CD14-positive monocyte (primary cell): ENCODE results near the gene PTGIR. TPM values are rescaled to one million over a fixed set of nuclear protein-coding genes. Genes with fewer than 3 reads are reported as not detected.
A peak's percentile ranks its signal among the peaks of the same experiment; 100 is the strongest.

ENCODE experiments used
- DNase-seq, 3 donors: peaks; one replicate each; pipeline ENCODE4 v3.0.0-alpha.2; 2011 to 2022
- H2AFZ ChIP-seq: 2 replicates; pipeline ENCODE4 v1.6.0; 2012; ENCODE audit warnings: mild to moderate bottlenecking, low read depth, low read length, inconsistent platforms; ENCODE audit not compliant: insufficient read depth, poor library complexity, severe bottlenecking
- H3K27ac ChIP-seq, 2 donors: 1 replicate in 1 of 2; 2 replicates in 1 of 2; pipeline ENCODE4 v1.5.1; 2012 to 2013; ENCODE audit warnings: low read length in 2 of 2, control low read depth in 1 of 2, inconsistent platforms in 1 of 2, low read depth in 1 of 2, mild to moderate bottlenecking in 1 of 2
- H3K27me3 ChIP-seq, 2 donors: one replicate each; pipeline versions ENCODE4 v1.6.0 to v1.6.1; 2011 to 2013; ENCODE audit warnings: low read length in 2 of 2; ENCODE audit not compliant: control insufficient read depth in 2 of 2, insufficient read depth in 2 of 2
- H3K36me3 ChIP-seq, 2 donors: replicated peaks in 1 of 2; 1 replicate in 1 of 2; 2 replicates in 1 of 2; pipeline versions ENCODE4 v1.5.1 to v1.6.1; 2012 to 2013; ENCODE audit warnings: low read length in 2 of 2, control low read depth in 1 of 2, inconsistent platforms in 1 of 2, mild to moderate bottlenecking in 1 of 2; ENCODE audit not compliant: insufficient read depth in 2 of 2, control insufficient read depth in 1 of 2
- H3K4me1 ChIP-seq, 2 donors: 1 replicate in 1 of 2; 2 replicates in 1 of 2; pipeline versions ENCODE4 v1.5.1 to v1.6.1; 2012 to 2013; ENCODE audit warnings: low read length in 2 of 2, control low read depth in 1 of 2, inconsistent platforms in 1 of 2, mild to moderate bottlenecking in 1 of 2, moderate library complexity in 1 of 2; ENCODE audit not compliant: insufficient read depth in 2 of 2, control insufficient read depth in 1 of 2
- H3K4me2 ChIP-seq: replicated peaks from 2 replicates; pipeline ENCODE3; 2012; ENCODE audit warnings: low read length, moderate library complexity, mild to moderate bottlenecking; ENCODE audit not compliant: poor library complexity, severe bottlenecking; ENCODE audit errors: extremely low read depth
- H3K4me3 ChIP-seq, 3 experiments: fragments of 200-600 bp in 1 of 3; sonication (generic) in 1 of 3; replicated peaks in 1 of 3; 1 replicate in 2 of 3; 2 replicates in 1 of 3; pipeline ENCODE4 v1.5.1; 2011 to 2013; ENCODE audit warnings: low read length in 3 of 3, mild to moderate bottlenecking in 3 of 3, control low read depth in 2 of 3, low read depth in 2 of 3, inconsistent platforms in 1 of 3, moderate library complexity in 1 of 3
- H3K79me2 ChIP-seq: 2 replicates; pipeline ENCODE4 v1.6.0; 2012; ENCODE audit warnings: mild to moderate bottlenecking, control low read depth, inconsistent platforms, low read length, moderate library complexity; ENCODE audit not compliant: insufficient read depth
- H3K9ac ChIP-seq: 2 replicates; pipeline ENCODE4 v1.6.0; 2017; ENCODE audit warnings: low read length, mild to moderate bottlenecking; ENCODE audit not compliant: insufficient read depth, poor library complexity, severe bottlenecking
- H3K9me3 ChIP-seq, 2 donors: replicated peaks in 1 of 2; 1 replicate in 1 of 2; 2 replicates in 1 of 2; pipeline versions ENCODE4 v1.5.1 to v1.6.1; 2012 to 2013; ENCODE audit warnings: low read length in 2 of 2, control low read depth in 1 of 2; ENCODE audit not compliant: control insufficient read depth in 1 of 2, insufficient read depth in 1 of 2
- H4K20me1 ChIP-seq: 2 replicates; pipeline ENCODE4 v1.6.0; 2012; ENCODE audit warnings: mild to moderate bottlenecking, low read length, control low read depth, moderate library complexity; ENCODE audit not compliant: insufficient read depth
- H3K27ac Mint-ChIP-seq, 7 donors: one replicate each; pipeline ENCODE4 v1.8.0; 2020; ENCODE audit warnings: mild to moderate bottlenecking in 7 of 7, mixed read lengths in 7 of 7, moderate library complexity in 6 of 7, inconsistent platforms in 2 of 7
- H3K27me3 Mint-ChIP-seq, 3 donors: one replicate each; pipeline ENCODE4 v1.8.0; 2021 to 2022; ENCODE audit warnings: low read depth in 3 of 3, mild to moderate bottlenecking in 3 of 3, mixed read lengths in 3 of 3, moderate library complexity in 3 of 3, inconsistent platforms in 1 of 3
- H3K36me3 Mint-ChIP-seq, 2 donors: one replicate each; pipeline ENCODE4 v1.8.0; 2020; ENCODE audit warnings: mixed read lengths in 2 of 2, inconsistent platforms in 1 of 2, mild to moderate bottlenecking in 1 of 2
- H3K4me1 Mint-ChIP-seq: one replicate; pipeline ENCODE4 v1.8.0; 2020; ENCODE audit warnings: mild to moderate bottlenecking, mixed read lengths
- H3K4me3 Mint-ChIP-seq, 2 donors: one replicate each; pipeline ENCODE4 v1.8.0; 2020; ENCODE audit warnings: mild to moderate bottlenecking in 2 of 2, mixed read lengths in 2 of 2, moderate library complexity in 1 of 2
- H3K9me3 Mint-ChIP-seq, 7 donors: one replicate each; pipeline ENCODE4 v1.8.0; 2020 to 2022; ENCODE audit warnings: mixed read lengths in 7 of 7, mild to moderate bottlenecking in 6 of 7, moderate library complexity in 6 of 7, inconsistent platforms in 2 of 7
- CTCF ChIP-seq: fragments of 200-600 bp; IDR thresholded peaks from one replicate; pipeline ENCODE4 v1.8.0; 2022; ENCODE audit warnings: antibody characterized with exemption, mild to moderate bottlenecking
- WGBS: methylation state at CpG from one replicate; pipeline ENCODE4 v1.1.5; 2013; ENCODE audit warnings: missing lambda C conversion rate; ENCODE audit not compliant: insufficient coverage; 5-methylcytosine and 5-hydroxymethylcytosine counted together
- intact Hi-C, 2 donors: fragments of 100-400 bp; cut with micrococcal nuclease; formaldehyde crosslinking; loops; one replicate each; pipeline versions ENCODE4 v1.15.0 to v1.15.1; 2023
- polyA plus RNA-seq, 3 donors: library from polyadenylated mRNA; depleted of rRNA in 1 of 3; unstranded in 2 of 3; stranded (reverse) in 1 of 3; fragments of 300-500 nt in 2 of 3; fragments of >200 nt in 1 of 3; fragmentation: Illumina TruSeq in 2 of 3; gene quantifications; 1 replicate in 2 of 3; 2 replicates in 1 of 3; pipeline ENCODE4 v1.2.3, GENCODE V29; 2012 to 2021

Gene PTGIR
- polyA plus RNA-seq, 3 donors: 12.8 to 51.2 (median 14.1) TPM

GRCh38 chr19:46600384-46601317, 24.2 kb downstream of the PTGIR start:
- Histone ChIP-seq H3K9me3 (peaks cover 4 to 6% of the 10 kb centered on the region in 2 donors), H2AFZ (peak overlapping the region; percentile 89), H3K36me3 (peaks cover 3 to 8% of the 10 kb centered on the region in 2 donors), H3K4me2 (peak overlapping the region; percentile 88), H3K79me2 (peaks cover 45% of the 10 kb centered on the region), H3K4me3 (peak overlapping the region; percentile 90 to 99 (median 93)), H3K4me1 (peaks cover 30 to 36% of the 10 kb centered on the region in 2 donors), H3K27ac (peak overlapping the region; percentile 99 to 100), H3K27me3 (no peaks in the 10 kb centered on the region), H3K9ac (peak overlapping the region; percentile 98), H4K20me1 (peaks cover 39% of the 10 kb centered on the region)
- peak overlapping the region; percentile 100 for H3K27ac Mint-ChIP-seq
- H3K4me1 Mint-ChIP-seq: peaks cover 34% of the 10 kb centered on the region
- 1% methylated on average over 90 of the region's 93 CpGs for WGBS
- H3K9me3 Mint-ChIP-seq: peaks cover 4 to 17% (median 15%) of the 10 kb centered on the region in 7 donors
- H3K4me3 Mint-ChIP-seq: peak overlapping the region; percentile 95 to 97
- intact Hi-C loops: loop anchor here in 1 of 2 donors (10.0 kb wide), 1 partner anchor 46 kb away; no protein-coding TSS in a partner anchor
- peak; percentile 95 to 98 (median 98) for DNase-seq
- no peak for TF ChIP-seq CTCF
- peaks cover 12 to 16% of the 10 kb centered on the region in 2 donors for H3K36me3 Mint-ChIP-seq
- H3K27me3 Mint-ChIP-seq: peaks cover 4 to 14% (median 5%) of the 10 kb centered on the region in 3 donors

GRCh38 chr19:46599716-46600373, 25.0 kb downstream of the PTGIR start:
- H3K4me3 Mint-ChIP-seq: peak overlapping the region; percentile 95 to 97
- Histone ChIP-seq H3K27me3 (no peaks in the 10 kb centered on the region), H3K4me2 (peak overlapping the region; percentile 88), H3K36me3 (peaks cover 0 to under 1% of the 10 kb centered on the region in 2 donors), H3K27ac (peak overlapping the region; percentile 99 to 100), H3K4me1 (peaks cover 30 to 36% of the 10 kb centered on the region in 2 donors), H4K20me1 (peaks cover 31% of the 10 kb centered on the region), H3K9me3 (peaks cover 4 to 6% of the 10 kb centered on the region in 2 donors), H2AFZ (peak overlapping the region; percentile 89), H3K79me2 (peaks cover 37% of the 10 kb centered on the region), H3K4me3 (peak overlapping the region; percentile 46 to 99 (median 93)), H3K9ac (peak overlapping the region; percentile 98)
- peak overlapping the region; percentile 100 for H3K27ac Mint-ChIP-seq
- H3K27me3 Mint-ChIP-seq: peaks cover 5 to 14% (median 5%) of the 10 kb centered on the region in 3 donors
- TF ChIP-seq CTCF: no peak
- peak in 1 of 3 donors; percentile 30 for DNase-seq
- H3K36me3 Mint-ChIP-seq: peaks cover 4 to 9% of the 10 kb centered on the region in 2 donors
- peaks cover 4 to 17% (median 15%) of the 10 kb centered on the region in 7 donors for H3K9me3 Mint-ChIP-seq
- intact Hi-C loops: loop anchor here in 1 of 2 donors (10.0 kb wide), 1 partner anchor 45 kb away; no protein-coding TSS in a partner anchor
- WGBS: 40% methylated on average over 2 of the region's 9 CpGs
- peaks cover 33% of the 10 kb centered on the region for H3K4me1 Mint-ChIP-seq
